Measurements from ENCODE around the gene ASB8. TPM values are rescaled to one million over a fixed set of nuclear protein-coding genes. Genes with fewer than 3 reads are reported as not detected.

ASB8 gene
- total RNA-seq, 1 experiment from 2014 or later: 17.1 TPM

DNA sequence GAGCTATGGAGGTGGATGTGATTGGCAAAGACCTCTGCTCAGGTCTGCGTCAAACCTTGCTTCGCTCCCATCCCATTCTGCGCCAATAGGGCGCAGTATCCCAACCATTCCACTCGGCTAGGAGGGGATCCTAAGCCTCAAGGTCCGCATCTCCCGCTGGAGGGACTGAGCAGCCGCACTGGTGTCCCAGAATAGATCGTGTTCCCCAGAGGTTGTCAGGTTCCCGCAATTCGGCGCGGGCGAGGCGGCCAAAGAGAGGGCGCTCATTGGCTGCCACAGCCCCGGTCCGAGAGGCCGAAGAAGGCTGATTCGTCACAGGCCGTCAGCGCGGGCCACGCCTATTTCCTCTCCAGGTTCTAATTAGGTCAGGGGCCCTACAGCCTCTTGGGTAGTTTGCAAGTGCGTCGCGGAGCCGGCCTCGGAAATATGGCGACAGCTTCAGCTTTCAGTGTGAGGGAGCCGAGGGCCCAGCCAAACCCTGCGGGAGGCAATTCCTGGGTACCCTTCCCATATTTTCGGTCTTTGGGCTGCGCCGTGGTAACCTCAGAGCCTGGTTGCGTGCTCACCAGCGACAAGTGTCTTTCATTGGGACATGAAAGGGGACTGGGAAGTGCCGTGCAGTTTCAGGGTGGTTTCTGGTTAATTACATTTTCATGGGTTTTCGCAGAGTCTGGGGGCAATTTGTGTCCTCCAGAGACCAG, 40.8 kb upstream of the ASB8 start:
- in situ Hi-C loops (cut with HindIII; ENCODE audit: low pct_unique_long_range_greater_than_20kb, low sequenced_read_pairs) (no loop called here), intact Hi-C loops (cut with micrococcal nuclease; ENCODE audit: unreplicated experiment) (loop anchor here (5.0 kb wide), 1 partner anchor 254 kb away; no protein-coding TSS in a partner anchor)
- Histone ChIP-seq H3K27me3 (ENCODE audit: control insufficient read depth, insufficient read depth, low read length) (peaks cover 3% of the 10 kb centered on the region; the same call in 1 of the 2 replicates), H3K4me3 (ENCODE audit: low read depth in 2 of 2, low read length in 2 of 2) (peak overlapping the region; percentile 85 to 93), H3K4me1 (ENCODE audit: control insufficient read depth, insufficient read depth, low read length) (peaks cover 19% of the 10 kb centered on the region), H3K36me3 (ENCODE audit: control insufficient read depth, insufficient read depth, low read length) (no peaks in the 10 kb centered on the region), H3K9me3 (ENCODE audit: control insufficient read depth, insufficient read depth, low read depth, low read length) (no peaks in the 10 kb centered on the region), H3K27ac (ENCODE audit: low read length) (peak overlapping the region; percentile 95)
- TF ChIP-seq SIN3A (IDR thresholded peaks at IDR 0.05; ENCODE audit: borderline replicate concordance, insufficient read depth, low read depth, low read length) (peak; percentile 72; the same call in 1 of the 2 replicates), POLR2AphosphoS5 (IDR thresholded peaks at IDR 0.05; ENCODE audit: low read depth, low read length) (peak; percentile 95), TCF7L2 (IDR thresholded peaks at IDR 0.05; ENCODE audit: low read depth, low read length) (peak; percentile 81), CTCF (IDR thresholded peaks at IDR 0.05) (no peak; the same call in 1 of the 2 replicates)
- TF ChIP-seq, protein P1, sequence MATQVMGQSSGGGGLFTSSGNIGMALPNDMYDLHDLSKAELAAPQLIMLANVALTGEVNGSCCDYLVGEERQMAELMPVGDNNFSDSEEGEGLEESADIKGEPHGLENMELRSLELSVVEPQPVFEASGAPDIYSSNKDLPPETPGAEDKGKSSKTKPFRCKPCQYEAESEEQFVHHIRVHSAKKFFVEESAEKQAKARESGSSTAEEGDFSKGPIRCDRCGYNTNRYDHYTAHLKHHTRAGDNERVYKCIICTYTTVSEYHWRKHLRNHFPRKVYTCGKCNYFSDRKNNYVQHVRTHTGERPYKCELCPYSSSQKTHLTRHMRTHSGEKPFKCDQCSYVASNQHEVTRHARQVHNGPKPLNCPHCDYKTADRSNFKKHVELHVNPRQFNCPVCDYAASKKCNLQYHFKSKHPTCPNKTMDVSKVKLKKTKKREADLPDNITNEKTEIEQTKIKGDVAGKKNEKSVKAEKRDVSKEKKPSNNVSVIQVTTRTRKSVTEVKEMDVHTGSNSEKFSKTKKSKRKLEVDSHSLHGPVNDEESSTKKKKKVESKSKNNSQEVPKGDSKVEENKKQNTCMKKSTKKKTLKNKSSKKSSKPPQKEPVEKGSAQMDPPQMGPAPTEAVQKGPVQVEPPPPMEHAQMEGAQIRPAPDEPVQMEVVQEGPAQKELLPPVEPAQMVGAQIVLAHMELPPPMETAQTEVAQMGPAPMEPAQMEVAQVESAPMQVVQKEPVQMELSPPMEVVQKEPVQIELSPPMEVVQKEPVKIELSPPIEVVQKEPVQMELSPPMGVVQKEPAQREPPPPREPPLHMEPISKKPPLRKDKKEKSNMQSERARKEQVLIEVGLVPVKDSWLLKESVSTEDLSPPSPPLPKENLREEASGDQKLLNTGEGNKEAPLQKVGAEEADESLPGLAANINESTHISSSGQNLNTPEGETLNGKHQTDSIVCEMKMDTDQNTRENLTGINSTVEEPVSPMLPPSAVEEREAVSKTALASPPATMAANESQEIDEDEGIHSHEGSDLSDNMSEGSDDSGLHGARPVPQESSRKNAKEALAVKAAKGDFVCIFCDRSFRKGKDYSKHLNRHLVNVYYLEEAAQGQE (IDR thresholded peaks at IDR 0.05; ENCODE audit: insufficient read depth in 1 of 2, low read depth in 2 of 2, low read length in 1 of 2): no peak
- peak; percentile 83 for DNase-seq (ENCODE audit: low read depth, low spot score)
- ChIA-PET CTCF (interaction anchor here (1.0 to 1.5 kb wide), 3 partner anchors 11 to 258 kb away, joined by 3 to 6 read pairs (median 4); no protein-coding TSS in a partner anchor), POLR2A (interaction anchor here (0.6 to 0.7 kb wide), 2 partner anchors 133 to 176 kb away, joined by 4 to 10 read pairs; no protein-coding TSS in a partner anchor)
- BruUV-seq (replicated peaks): no TSS peak
- peak; percentile 99 for ATAC-seq

GRCh38 chr12:48197549-48197970, 40.2 kb upstream of the ASB8 start:
- peak overlapping the region; percentile 85 to 93 for H3K4me3 ChIP-seq (ENCODE audit: low read depth in 2 of 2, low read length in 2 of 2)
- peaks cover 3% of the 10 kb centered on the region; the same call in 1 of the 2 replicates for H3K27me3 ChIP-seq (ENCODE audit: control insufficient read depth, insufficient read depth, low read length)
- TF ChIP-seq CTCF (IDR thresholded peaks at IDR 0.05) (peak; percentile 76), SIN3A (IDR thresholded peaks at IDR 0.05; ENCODE audit: borderline replicate concordance, insufficient read depth, low read depth, low read length) (no peak)
- DNase-seq (ENCODE audit: low read depth, low spot score) (peak; percentile 59), ATAC-seq (peak; percentile 52)
- H3K27ac ChIP-seq (ENCODE audit: low read length): peak overlapping the region; percentile 90
- CTCF ChIA-PET: interaction anchor here (0.6 to 1.5 kb wide), 4 partner anchors 10 to 258 kb away, joined by 3 to 6 read pairs (median 4); no protein-coding TSS in a partner anchor
- no peaks in the 10 kb centered on the region; the same call in 1 of the 2 replicates for H3K36me3 ChIP-seq (ENCODE audit: control insufficient read depth, insufficient read depth, low read length)
- BruUV-seq (replicated peaks): TSS peak; percentile 95
- H3K4me1 ChIP-seq (ENCODE audit: control insufficient read depth, insufficient read depth, low read length): peaks cover 19% of the 10 kb centered on the region
- intact Hi-C loops (cut with micrococcal nuclease; ENCODE audit: unreplicated experiment) (loop anchor here (5.0 kb wide), 1 partner anchor 255 kb away; no protein-coding TSS in a partner anchor), in situ Hi-C loops (cut with HindIII; ENCODE audit: low pct_unique_long_range_greater_than_20kb, low sequenced_read_pairs) (no loop called here)
- H3K9me3 ChIP-seq (ENCODE audit: control insufficient read depth, insufficient read depth, low read depth, low read length): no peaks in the 10 kb centered on the region
- POLR2A ChIA-PET: no interaction called here
